Measurements from ENCODE around the gene CTRB1. TPM values are rescaled to one million over a fixed set of nuclear protein-coding genes. Genes with fewer than 3 reads are reported as not detected.

The CTRB1 gene
- total RNA-seq, 1 experiment from 2014 or later: not detected

- no peaks in the 10 kb centered on the region for H3K27me3 Mint-ChIP-seq (ENCODE audit: insufficient read depth, unreplicated experiment)
- BruUV-seq (replicated peaks): no TSS peak
- no peak for DNase-seq (ENCODE audit: unreplicated experiment)
- no peaks in the 10 kb centered on the region for H3K9me3 Mint-ChIP-seq (ENCODE audit: unreplicated experiment)
- H3K27ac Mint-ChIP-seq (ENCODE audit: low read depth, unreplicated experiment): peak overlapping the region; percentile 82
- H3K4me1 Mint-ChIP-seq (ENCODE audit: insufficient read depth, unreplicated experiment): peaks cover 42% of the 10 kb centered on the region
- peak overlapping the region; percentile 75 for H3K4me3 Mint-ChIP-seq (ENCODE audit: unreplicated experiment)
- POLR2A ChIA-PET: interaction anchor here (0.6 to 4.4 kb wide), 29 partner anchors 10 to 315 kb away, joined by 3 to 106 read pairs (median 4); partner anchors contain the start of gene CFDP1
- intact Hi-C loops (cut with micrococcal nuclease): loop anchor here (1.0 kb wide), 1 partner anchor 55 kb away; no protein-coding TSS in a partner anchor
- TF ChIP-seq, protein P1, sequence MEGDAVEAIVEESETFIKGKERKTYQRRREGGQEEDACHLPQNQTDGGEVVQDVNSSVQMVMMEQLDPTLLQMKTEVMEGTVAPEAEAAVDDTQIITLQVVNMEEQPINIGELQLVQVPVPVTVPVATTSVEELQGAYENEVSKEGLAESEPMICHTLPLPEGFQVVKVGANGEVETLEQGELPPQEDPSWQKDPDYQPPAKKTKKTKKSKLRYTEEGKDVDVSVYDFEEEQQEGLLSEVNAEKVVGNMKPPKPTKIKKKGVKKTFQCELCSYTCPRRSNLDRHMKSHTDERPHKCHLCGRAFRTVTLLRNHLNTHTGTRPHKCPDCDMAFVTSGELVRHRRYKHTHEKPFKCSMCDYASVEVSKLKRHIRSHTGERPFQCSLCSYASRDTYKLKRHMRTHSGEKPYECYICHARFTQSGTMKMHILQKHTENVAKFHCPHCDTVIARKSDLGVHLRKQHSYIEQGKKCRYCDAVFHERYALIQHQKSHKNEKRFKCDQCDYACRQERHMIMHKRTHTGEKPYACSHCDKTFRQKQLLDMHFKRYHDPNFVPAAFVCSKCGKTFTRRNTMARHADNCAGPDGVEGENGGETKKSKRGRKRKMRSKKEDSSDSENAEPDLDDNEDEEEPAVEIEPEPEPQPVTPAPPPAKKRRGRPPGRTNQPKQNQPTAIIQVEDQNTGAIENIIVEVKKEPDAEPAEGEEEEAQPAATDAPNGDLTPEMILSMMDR (IDR thresholded peaks at IDR 0.05; ENCODE audit: unreplicated experiment): no peak
- peaks cover 12% of the 10 kb centered on the region for H3K36me3 Mint-ChIP-seq (ENCODE audit: insufficient read depth, unreplicated experiment)
- CTCF ChIA-PET: interaction anchor here (0.6 to 2.1 kb wide), 11 partner anchors 12 to 504 kb away, joined by 3 to 26 read pairs (median 3); no protein-coding TSS in a partner anchor
Measured at GRCh38 chr16:75250089-75250808, 31.5 kb downstream of the CTRB1 start.

DNA sequence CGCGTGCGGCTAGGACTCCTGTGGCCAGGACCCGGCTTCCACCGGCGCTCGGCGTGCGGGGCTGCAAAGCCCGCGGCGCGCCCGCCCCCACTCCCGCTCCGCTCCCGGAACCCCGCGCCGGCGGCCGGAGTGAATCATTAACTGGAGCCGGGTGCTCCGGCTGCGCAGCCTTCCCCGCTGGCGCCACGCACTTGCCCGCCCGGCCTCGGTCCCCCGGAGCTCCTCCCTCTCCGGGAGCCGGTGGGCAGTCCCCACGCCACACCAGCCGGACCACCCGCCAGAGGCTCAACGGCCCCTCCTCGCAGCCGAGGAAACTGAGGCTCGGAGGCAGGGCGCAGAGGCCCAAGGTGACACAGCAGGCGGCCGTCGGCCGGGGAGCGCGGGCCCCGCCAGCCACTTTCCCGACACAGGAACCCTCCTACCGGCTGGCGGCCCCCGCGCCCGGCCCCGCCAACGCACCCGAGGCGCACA lies 32.1 kb downstream of the CTRB1 start:
- DNase-seq (ENCODE audit: unreplicated experiment): no peak
- H3K27ac Mint-ChIP-seq (ENCODE audit: low read depth, unreplicated experiment): peak overlapping the region; percentile 82
- no TSS peak for BruUV-seq (replicated peaks)
- intact Hi-C loops (cut with micrococcal nuclease): loop anchor here (1.0 kb wide), 1 partner anchor 54 kb away; no protein-coding TSS in a partner anchor
- no peaks in the 10 kb centered on the region for H3K27me3 Mint-ChIP-seq (ENCODE audit: insufficient read depth, unreplicated experiment)
- peaks cover 12% of the 10 kb centered on the region for H3K36me3 Mint-ChIP-seq (ENCODE audit: insufficient read depth, unreplicated experiment)
- no peaks in the 10 kb centered on the region for H3K9me3 Mint-ChIP-seq (ENCODE audit: unreplicated experiment)
- H3K4me3 Mint-ChIP-seq (ENCODE audit: unreplicated experiment): peak overlapping the region; percentile 75
- CTCF ChIA-PET: interaction anchor here (0.6 to 2.1 kb wide), 7 partner anchors 12 to 290 kb away, joined by 3 to 26 read pairs (median 5); no protein-coding TSS in a partner anchor
- POLR2A ChIA-PET: interaction anchor here (0.6 to 4.4 kb wide), 23 partner anchors 14 to 315 kb away, joined by 3 to 106 read pairs (median 5); partner anchors contain the start of gene CFDP1
- peaks cover 38% of the 10 kb centered on the region for H3K4me1 Mint-ChIP-seq (ENCODE audit: insufficient read depth, unreplicated experiment)
- TF ChIP-seq, protein P1 (IDR thresholded peaks at IDR 0.05; ENCODE audit: unreplicated experiment): no peak

DNA sequence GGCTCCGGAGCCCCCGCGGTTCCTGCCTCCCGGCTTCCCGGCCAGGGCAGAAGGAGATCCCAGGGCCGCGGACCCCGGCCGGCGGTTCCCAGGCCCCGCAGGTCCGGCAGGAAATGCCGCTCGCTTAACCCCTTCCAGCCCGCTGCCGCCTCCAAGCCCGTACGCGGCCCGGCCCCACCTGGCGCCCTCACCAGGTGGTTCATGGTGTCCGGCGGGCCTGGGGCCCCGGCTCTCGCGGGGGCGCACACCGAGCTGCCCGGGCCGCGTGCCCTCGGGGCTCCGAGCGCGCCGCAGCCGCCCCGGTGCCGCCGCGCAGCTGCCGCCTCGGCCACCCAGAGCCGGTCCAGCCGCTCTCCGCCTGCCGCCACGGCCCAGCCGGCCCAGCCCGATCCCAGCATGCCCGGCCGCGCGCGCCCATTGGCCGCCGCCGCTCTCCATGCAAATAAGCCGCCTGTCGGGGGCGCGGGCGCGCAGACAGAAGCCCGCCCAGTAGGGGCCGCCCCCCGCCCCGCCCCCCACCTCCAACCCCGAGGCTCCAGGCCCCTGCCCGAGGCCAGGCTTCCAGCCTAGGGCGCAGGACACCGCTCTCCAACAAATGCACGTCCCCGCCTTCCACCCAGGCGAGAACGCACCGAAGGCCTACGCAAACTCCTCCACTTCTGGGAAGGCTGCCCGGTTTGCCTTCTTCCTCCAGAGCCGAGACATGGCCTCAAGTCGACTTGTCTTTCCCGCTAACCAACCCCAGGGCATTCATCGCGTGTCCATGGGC lies 32.7 kb downstream of the CTRB1 start, which contains the start of gene BCAR1:
TSS of gene BCAR1 (minus strand) at position 345 of the 769 bp plus-strand sequence. CDS start at position 203, 142 bp downstream.
- no TSS peak for BruUV-seq (replicated peaks)

More for the DNA sequence above, 32.7 kb downstream of the CTRB1 start, which contains the start of gene BCAR1:
- Mint-ChIP-seq H3K27me3 (ENCODE audit: insufficient read depth, unreplicated experiment) (no peaks in the 10 kb centered on the region), H3K9me3 (ENCODE audit: unreplicated experiment) (no peaks in the 10 kb centered on the region), H3K27ac (ENCODE audit: low read depth, unreplicated experiment) (peak within 1 kb of the TSS; percentile 82), H3K4me1 (ENCODE audit: insufficient read depth, unreplicated experiment) (peaks cover 32% of the 10 kb centered on the region), H3K4me3 (ENCODE audit: unreplicated experiment) (peak within 1 kb of the TSS; percentile 75), H3K36me3 (ENCODE audit: insufficient read depth, unreplicated experiment) (peaks cover 12% of the 10 kb centered on the region)
- DNase-seq (ENCODE audit: unreplicated experiment): peak; percentile 81
- CTCF ChIA-PET: interaction anchor here (0.5 to 1.6 kb wide), 7 partner anchors 10 to 291 kb away, joined by 3 to 5 read pairs (median 4); no protein-coding TSS in a partner anchor
- intact Hi-C loops (cut with micrococcal nuclease): no loop called here
- TF ChIP-seq, protein P1 (IDR thresholded peaks at IDR 0.05; ENCODE audit: unreplicated experiment): no peak
- POLR2A ChIA-PET: interaction anchor here (1.1 to 4.4 kb wide), 12 partner anchors 15 to 182 kb away, joined by 3 to 106 read pairs (median 8); partner anchors contain the start of gene CFDP1
